T-cell (primary cell): ENCODE measurements around the gene CACNA1S. TPM values are rescaled to one million over a fixed set of nuclear protein-coding genes. Genes with fewer than 3 reads are reported as not detected.

ENCODE experiments used
- ATAC-seq, 4 experiments: fragments of 200-7000 bp in 3 of 4; fragments of 150-1000 bp in 1 of 4; cut with Tn5 transposase; replicated peaks in 1 of 4; 1 replicate in 3 of 4; 2 replicates in 1 of 4; pipeline ENCODE4 v1.10.0; 2021; ENCODE audit warnings: moderate library complexity in 3 of 4, mild to moderate bottlenecking in 2 of 4, moderate number of reproducible peaks in 1 of 4
- CTCF ChIA-PET, 2 donors: fragments of 300-600 bp; sonication (Branson Sonifier 250); formaldehyde crosslinking; loops; one replicate each; lab custom pipeline; 2022; ENCODE audit warnings: antibody characterized with exemption in 2 of 2; lab: Charles Lee
- POLR2A ChIA-PET, 2 donors: fragments of 300-600 bp; sonication (Branson Sonifier 250); formaldehyde crosslinking; loops; one replicate each; lab custom pipeline; 2022; ENCODE audit warnings: antibody characterized with exemption in 2 of 2; lab: Charles Lee
- DNase-seq, 35 experiments: peaks; one replicate each; pipeline versions ENCODE4 v3.0.0 to v3.0.0-alpha.2; 2013 to 2023
- H3K27ac ChIP-seq: one replicate; pipeline ENCODE4 v1.5.1; 2013; ENCODE audit warnings: low read length
- H3K27me3 ChIP-seq, 2 experiments: replicated peaks in 1 of 2; 1 replicate in 1 of 2; 2 replicates in 1 of 2; pipeline versions ENCODE4 v1.6.1 to v1.7.0; 2013; ENCODE audit warnings: low read length in 1 of 2, mixed read lengths in 1 of 2; ENCODE audit not compliant: control insufficient read depth in 2 of 2, insufficient read depth in 2 of 2; ENCODE audit errors: extremely low read depth in 1 of 2
- H3K36me3 ChIP-seq, 2 donors: 1 replicate in 1 of 2; 2 replicates in 1 of 2; pipeline versions ENCODE4 v1.6.1 to v1.7.0; 2013; ENCODE audit warnings: low read length in 1 of 2; ENCODE audit not compliant: control insufficient read depth in 2 of 2, insufficient read depth in 1 of 2; ENCODE audit errors: extremely low read depth in 1 of 2
- H3K4me1 ChIP-seq, 2 experiments: 1 replicate in 1 of 2; 2 replicates in 1 of 2; pipeline versions ENCODE4 v1.6.1 to v1.7.0; 2013; ENCODE audit warnings: low read length in 2 of 2, mixed read lengths in 1 of 2; ENCODE audit not compliant: insufficient read depth in 2 of 2, control insufficient read depth in 1 of 2; ENCODE audit errors: extremely low read depth in 1 of 2
- H3K4me3 ChIP-seq, 2 donors: 1 replicate in 1 of 2; 2 replicates in 1 of 2; pipeline versions ENCODE4 v1.5.1 to v1.7.0; 2013; ENCODE audit warnings: mild to moderate bottlenecking in 2 of 2, low read length in 1 of 2, moderate library complexity in 1 of 2; ENCODE audit not compliant: control insufficient read depth in 1 of 2; ENCODE audit errors: extremely low read depth in 1 of 2
- H3K9me3 ChIP-seq: 2 replicates; pipeline ENCODE4 v1.7.0; 2013
- H3K27ac Mint-ChIP-seq, 2 donors: one replicate each; pipeline ENCODE4 v1.8.0; 2020 to 2021; ENCODE audit warnings: mild to moderate bottlenecking in 2 of 2, mixed read lengths in 2 of 2
- H3K27me3 Mint-ChIP-seq, 2 donors: one replicate each; pipeline ENCODE4 v1.8.0; 2021 to 2022; ENCODE audit warnings: mixed read lengths in 2 of 2
- H3K36me3 Mint-ChIP-seq: one replicate; pipeline ENCODE4 v1.8.0; 2021; ENCODE audit warnings: mixed read lengths
- H3K4me1 Mint-ChIP-seq, 3 donors: one replicate each; pipeline ENCODE4 v1.8.0; 2020 to 2022; ENCODE audit warnings: mixed read lengths in 3 of 3, mild to moderate bottlenecking in 1 of 3
- H3K4me3 Mint-ChIP-seq, 3 donors: one replicate each; pipeline ENCODE4 v1.8.0; 2020 to 2022; ENCODE audit warnings: mild to moderate bottlenecking in 3 of 3, mixed read lengths in 3 of 3, moderate library complexity in 3 of 3
- H3K9me3 Mint-ChIP-seq, 3 donors: one replicate each; pipeline ENCODE4 v1.8.0; 2020 to 2022; ENCODE audit warnings: mixed read lengths in 3 of 3
- whole genome bisulfite sequencing: methylation state at CpG from one replicate; pipeline ENCODE4 v1.1.5; 2013; ENCODE audit warnings: missing lambda C conversion rate; ENCODE audit not compliant: insufficient coverage; 5-methylcytosine and 5-hydroxymethylcytosine counted together
- total RNA-seq, 35 experiments: library from RNA in 6 of 35; stranded (reverse) in 6 of 35; fragments of 120-200 nt in 1 of 35; gene quantifications; one replicate each; pipeline versions ENCODE4 v1.2.1 to v1.2.4 and lab custom pipeline; 2013 to 2026

Gene CACNA1S
- total RNA-seq, 5 donors from 2014 or later (not counting 1 experiment from before 2014, with no cell fraction given), result not detected

DNA sequence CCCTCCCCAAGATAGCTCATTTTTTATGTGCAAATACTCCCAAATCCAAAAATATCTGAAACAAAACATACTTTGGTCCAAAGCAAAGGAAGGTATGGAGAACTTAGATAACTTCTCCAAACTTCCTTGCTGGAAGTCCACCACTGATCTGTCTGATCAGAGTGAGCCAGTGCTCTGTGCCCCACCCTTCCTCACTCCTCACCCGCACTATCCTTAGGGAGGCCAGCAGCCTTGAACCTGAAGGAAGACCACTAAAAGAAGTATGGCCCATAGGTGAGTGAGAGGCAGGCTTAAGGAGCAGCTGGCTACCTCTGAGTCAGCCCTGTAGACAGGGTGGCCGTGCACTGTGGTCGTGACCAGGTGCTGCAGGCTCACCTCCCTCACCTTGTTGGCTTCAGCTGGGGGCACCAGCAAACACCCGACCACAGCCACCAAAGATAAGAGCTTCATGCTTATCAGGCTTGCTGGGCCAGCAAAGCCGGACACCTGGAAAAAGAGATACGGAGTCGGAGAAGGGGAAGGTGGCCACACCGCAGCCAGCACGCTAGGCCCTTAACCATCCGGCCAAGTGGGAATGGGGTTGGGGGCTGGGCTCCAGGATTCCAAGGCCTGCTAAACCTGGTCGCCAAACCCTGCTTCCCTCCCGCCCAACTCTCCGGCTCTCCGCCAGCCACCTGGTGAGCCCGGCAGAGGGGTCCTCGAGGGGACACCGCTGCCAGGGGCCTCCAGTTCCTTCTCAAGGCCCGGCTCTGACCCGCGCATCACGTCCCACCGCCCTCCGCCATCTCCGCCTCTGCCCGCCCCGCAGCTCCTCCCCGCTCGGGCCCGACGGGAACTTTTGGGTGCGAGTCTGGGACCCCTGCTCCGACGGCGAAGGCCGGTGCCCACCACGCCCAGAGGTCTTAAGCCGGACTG, 41.5 kb upstream of the CACNA1S start:
- H3K27ac Mint-ChIP-seq, result peak overlapping the region; percentile 61 to 95

GRCh38 chr1:201149400-201149799, 37.2 kb upstream of the CACNA1S start:
- Mint-ChIP-seq H3K4me3 (no peak overlapping the region), H3K36me3 (peaks cover 48% of the 10 kb centered on the region), H3K9me3 (no peaks in the 10 kb centered on the region), H3K4me1 (peaks cover 17 to 28% (median 20%) of the 10 kb centered on the region in 3 donors), H3K27ac (no peak overlapping the region), H3K27me3 (no peaks in the 10 kb centered on the region)
- peak in 1 of 35 experiments; percentile 39 for DNase-seq
- Histone ChIP-seq H3K27ac (no peak overlapping the region), H3K36me3 (peaks cover 7 to 39% of the 10 kb centered on the region in 2 donors), H3K4me1 (peaks cover 3 to 8% of the 10 kb centered on the region in 2 experiments), H3K4me3 (no peak overlapping the region), H3K27me3 (no peaks in the 10 kb centered on the region), H3K9me3 (no peaks in the 10 kb centered on the region)
- POLR2A ChIA-PET, result no interaction called here
- CTCF ChIA-PET, result interaction anchor here (0.6 to 1.1 kb wide), 2 partner anchors 42 to 75 kb away, joined by 3 read pairs; no protein-coding TSS in a partner anchor
- WGBS, result 66% methylated on average over 3 of the region's 4 CpGs
- no peak for ATAC-seq

More for the DNA sequence above, 41.5 kb upstream of the CACNA1S start:
- H3K4me1 ChIP-seq, result peaks cover 3 to 19% of the 10 kb centered on the region in 2 experiments
- peaks cover 0 to 8% of the 10 kb centered on the region in 2 experiments for H3K27me3 ChIP-seq
- peaks cover 0 to 11% of the 10 kb centered on the region in 2 donors for H3K36me3 ChIP-seq
- H3K4me3 ChIP-seq, result peak overlapping the region; percentile 62 to 76
- peaks cover 23 to 27% (median 25%) of the 10 kb centered on the region in 3 donors for H3K4me1 Mint-ChIP-seq
- peak; percentile 78 to 83 (median 82) for ATAC-seq
- 3% methylated on average over 28 of the region's 37 CpGs for WGBS
- H3K9me3 ChIP-seq, result no peaks in the 10 kb centered on the region
- ChIA-PET POLR2A (interaction anchor here (0.5 to 0.6 kb wide), 3 partner anchors 51 to 1743 kb away, joined by 3 to 12 read pairs (median 3); no protein-coding TSS in a partner anchor), CTCF (interaction anchor here in 1 of 2 donors (0.5 to 1.8 kb wide), 6 partner anchors 17 to 531 kb away, joined by 3 to 10 read pairs (median 4); partner anchors contain the start of gene DDX59)
- H3K36me3 Mint-ChIP-seq, result peaks cover 17% of the 10 kb centered on the region
- no peak overlapping the region for H3K27ac ChIP-seq
- H3K27me3 Mint-ChIP-seq, result peaks cover 8 to 19% of the 10 kb centered on the region in 2 donors
- peak in 2 of 35 experiments; percentile 4 to 20 for DNase-seq
- no peaks in the 10 kb centered on the region for H3K9me3 Mint-ChIP-seq
- peak overlapping the region; percentile 86 to 93 (median 86) for H3K4me3 Mint-ChIP-seq

DNA sequence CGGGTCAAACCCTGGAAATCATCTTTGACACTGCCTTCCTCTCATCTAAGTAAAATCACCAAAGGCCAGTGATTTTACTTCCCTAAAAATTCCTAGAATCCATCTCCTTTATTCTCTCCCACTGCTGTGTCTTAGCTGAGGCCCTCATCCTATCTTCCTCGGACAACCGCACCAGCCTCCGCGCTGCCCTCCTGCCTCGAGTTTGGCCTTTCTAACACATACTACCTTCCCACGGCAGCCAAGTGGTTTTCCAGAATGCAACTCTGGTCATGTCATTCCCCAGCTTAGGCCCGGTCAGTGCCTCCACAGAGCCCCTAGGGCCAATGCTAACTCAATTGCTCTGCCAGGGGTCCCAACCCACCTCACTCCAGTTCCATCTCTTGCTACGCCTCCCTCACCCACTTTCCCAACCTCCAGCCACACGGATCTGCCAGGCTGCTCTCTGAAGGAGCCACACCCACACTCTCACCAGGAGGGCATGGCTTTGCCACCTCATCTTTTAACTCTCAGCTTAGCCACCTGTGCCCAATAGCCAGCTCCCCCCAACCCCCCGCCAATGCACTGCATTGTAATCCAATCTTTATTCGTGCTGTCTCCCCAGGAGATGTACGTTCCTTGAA, 35.3 kb upstream of the CACNA1S start:
- WGBS, result 96% methylated on average over 11 of the region's 13 CpGs
- peaks cover 66% of the 10 kb centered on the region for H3K36me3 Mint-ChIP-seq

GRCh38 chr1:201146626-201147390, 34.6 kb upstream of the CACNA1S start:
- DNase-seq (no peak), ATAC-seq (no peak)
- Histone ChIP-seq H3K4me3 (no peak overlapping the region), H3K36me3 (peaks cover 16 to 62% of the 10 kb centered on the region in 2 donors), H3K9me3 (no peaks in the 10 kb centered on the region), H3K27ac (no peak overlapping the region), H3K4me1 (no peaks in the 10 kb centered on the region), H3K27me3 (no peaks in the 10 kb centered on the region)
- H3K36me3 Mint-ChIP-seq, result peaks cover 73% of the 10 kb centered on the region
- POLR2A ChIA-PET, result no interaction called here
- no peak overlapping the region for H3K4me3 Mint-ChIP-seq
- whole genome bisulfite sequencing, result 97% methylated on average over 14 of the region's 17 CpGs
- no peaks in the 10 kb centered on the region for H3K9me3 Mint-ChIP-seq
- no peaks in the 10 kb centered on the region for H3K27me3 Mint-ChIP-seq
- peaks cover 0 to 19% (median 4%) of the 10 kb centered on the region in 3 donors for H3K4me1 Mint-ChIP-seq
- CTCF ChIA-PET, result no interaction called here
- no peak overlapping the region for H3K27ac Mint-ChIP-seq

More for the DNA sequence above, 35.3 kb upstream of the CACNA1S start:
- no peaks in the 10 kb centered on the region for H3K27me3 Mint-ChIP-seq
- Histone ChIP-seq H3K36me3 (peaks cover 12 to 57% of the 10 kb centered on the region in 2 donors), H3K4me1 (no peaks in the 10 kb centered on the region), H3K27me3 (no peaks in the 10 kb centered on the region), H3K9me3 (no peaks in the 10 kb centered on the region), H3K4me3 (no peak overlapping the region), H3K27ac (no peak overlapping the region)
- H3K4me3 Mint-ChIP-seq, result no peak overlapping the region
- H3K4me1 Mint-ChIP-seq, result peaks cover 3 to 19% (median 7%) of the 10 kb centered on the region in 3 donors
- H3K27ac Mint-ChIP-seq, result no peak overlapping the region
- ATAC-seq (no peak), DNase-seq (no peak)
- ChIA-PET CTCF (no interaction called here), POLR2A (no interaction called here)
- H3K9me3 Mint-ChIP-seq, result no peaks in the 10 kb centered on the region

DNA sequence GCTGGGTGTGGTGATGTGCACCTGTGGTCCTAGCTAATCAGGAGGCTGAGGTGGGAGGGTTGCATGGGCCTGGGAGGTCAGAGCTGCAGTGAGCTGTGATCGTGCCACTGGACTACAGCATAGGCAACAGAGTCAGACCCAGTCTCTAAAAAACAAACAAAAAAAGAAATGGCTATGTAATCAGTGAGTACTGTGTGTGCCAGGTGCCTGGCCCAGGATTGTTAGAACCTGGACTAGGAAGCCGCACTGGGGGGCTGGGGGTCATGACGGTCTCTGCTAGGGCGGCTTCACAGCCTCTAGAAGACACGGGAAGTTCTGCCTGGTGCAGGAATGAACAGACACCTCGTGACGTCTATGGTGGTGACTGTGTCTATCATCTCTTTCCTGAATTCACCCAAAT, 33.6 kb upstream of the CACNA1S start:
- no peaks in the 10 kb centered on the region for H3K9me3 Mint-ChIP-seq
- H3K4me3 ChIP-seq, result no peak overlapping the region
- no peaks in the 10 kb centered on the region for H3K9me3 ChIP-seq
- ChIA-PET POLR2A (no interaction called here), CTCF (interaction anchor here in 1 of 2 donors (0.7 kb wide), 1 partner anchor 9 kb away, joined by 3 read pairs; the partner anchor contains the start of gene TMEM9)
- no peak for ATAC-seq
- no peaks in the 10 kb centered on the region for H3K27me3 Mint-ChIP-seq
- peaks cover 25 to 59% of the 10 kb centered on the region in 2 donors for H3K36me3 ChIP-seq
- DNase-seq, result no peak
- no peak overlapping the region for H3K27ac Mint-ChIP-seq
- no peaks in the 10 kb centered on the region for H3K4me1 ChIP-seq
- H3K4me3 Mint-ChIP-seq, result no peak overlapping the region
- peaks cover 0 to 12% (median 1%) of the 10 kb centered on the region in 3 donors for H3K4me1 Mint-ChIP-seq
- 90% methylated on average over 6 of the region's 7 CpGs for WGBS
- no peak overlapping the region for H3K27ac ChIP-seq
- H3K36me3 Mint-ChIP-seq, result peaks cover 73% of the 10 kb centered on the region
- no peaks in the 10 kb centered on the region for H3K27me3 ChIP-seq
